HG03025 (cell line): ENCODE measurements around the gene ATG7.
"Not testable (repeated sequence)": the region's sequence is repeated elsewhere in the genome, so short reads cannot be mapped to it uniquely, and the experiment has no call there.

Source experiments
- ATAC-seq: cut with Tn5 transposase; IDR thresholded peaks from one replicate; pipeline ENCODE4 v1.9.1; 2021; ENCODE audit warnings: mild to moderate bottlenecking, moderate library complexity; ENCODE audit not compliant: unreplicated experiment, low FRiP score

Gene ATG7

DNA sequence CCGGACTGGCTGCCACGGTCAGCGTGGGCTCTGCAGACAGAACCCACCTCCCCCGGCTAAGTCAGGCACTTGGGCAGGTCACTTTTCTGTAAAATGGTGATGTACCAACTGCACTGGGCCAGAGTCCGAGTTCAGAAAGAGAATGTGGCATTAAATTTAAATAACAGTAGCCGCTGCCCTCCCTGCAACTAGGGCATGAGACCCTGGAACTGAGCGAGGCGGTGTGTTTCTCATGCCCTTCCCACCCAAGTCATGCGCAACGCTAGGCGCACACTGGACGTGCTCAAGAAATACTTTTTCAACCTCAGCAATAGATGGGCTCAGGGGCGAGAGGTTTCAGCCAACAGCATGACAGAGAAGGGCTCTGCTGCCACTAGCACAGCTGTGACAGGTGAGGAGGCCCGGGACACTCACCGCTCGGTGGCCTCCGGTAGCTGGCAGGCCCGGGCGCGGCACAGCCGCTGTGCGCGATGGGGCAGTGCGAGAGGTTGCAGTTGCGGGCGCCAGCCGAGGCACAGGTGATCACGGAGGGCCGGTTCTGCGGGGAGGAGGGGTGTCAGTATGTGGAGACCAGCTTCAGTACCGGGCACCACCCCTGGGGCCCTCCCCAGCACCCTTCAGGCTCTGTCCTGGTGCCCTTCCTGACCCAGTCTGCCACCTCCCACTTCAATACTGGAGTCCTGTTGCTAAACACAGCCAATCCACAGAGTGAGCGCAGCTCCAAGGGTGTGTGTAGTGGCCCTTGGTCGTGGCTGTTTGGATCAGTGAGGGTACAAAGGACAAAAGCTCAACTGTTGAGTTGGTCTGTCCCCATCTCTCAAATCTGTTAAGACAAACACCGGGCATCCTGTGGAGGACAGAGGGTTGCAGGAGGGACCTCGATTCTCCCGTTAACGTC, 287.0 kb downstream of the ATG7 start:
- no peak for ATAC-seq

DNA sequence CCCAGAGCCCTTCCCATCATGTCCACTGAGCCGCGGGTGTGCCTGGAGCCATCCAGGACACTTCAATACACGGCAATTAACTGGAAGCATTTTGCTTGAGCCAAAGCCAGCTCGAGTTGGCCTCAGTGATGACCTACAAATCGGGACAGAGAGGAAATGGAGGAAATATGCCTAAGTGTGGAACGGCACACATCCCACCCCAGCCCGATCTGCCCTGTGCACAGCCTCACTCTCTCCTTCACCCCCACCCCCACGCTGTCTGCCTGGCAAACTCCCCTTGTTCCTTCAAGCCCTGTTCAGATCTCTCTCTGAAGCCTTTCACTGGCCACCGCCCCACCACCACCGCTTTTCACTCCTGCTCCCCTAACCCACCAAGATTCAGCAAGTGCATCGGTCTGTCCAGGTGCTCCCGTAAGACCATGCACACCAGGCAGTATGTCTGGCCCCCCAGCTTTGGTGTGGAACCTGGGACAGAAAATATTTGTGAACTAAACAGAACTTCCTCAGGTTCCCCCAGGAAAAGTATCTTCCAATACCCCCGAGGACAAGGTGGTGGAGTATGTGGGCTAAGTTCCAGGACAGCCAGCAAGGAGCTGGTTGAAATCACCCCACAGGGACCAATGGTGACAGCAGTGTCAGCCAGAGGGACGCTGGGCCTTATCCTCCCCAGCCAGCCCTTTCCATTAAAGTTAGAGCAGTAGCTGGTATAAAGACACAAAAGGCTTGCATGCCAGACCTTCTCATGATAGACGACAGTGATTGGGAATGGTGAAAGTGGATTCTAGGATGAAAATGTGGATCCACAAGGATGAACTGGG, 287.8 kb downstream of the ATG7 start:
- no peak for ATAC-seq

GRCh38 chr3:11560746-11561145, 288.5 kb downstream of the ATG7 start:
- ATAC-seq: no peak

DNA sequence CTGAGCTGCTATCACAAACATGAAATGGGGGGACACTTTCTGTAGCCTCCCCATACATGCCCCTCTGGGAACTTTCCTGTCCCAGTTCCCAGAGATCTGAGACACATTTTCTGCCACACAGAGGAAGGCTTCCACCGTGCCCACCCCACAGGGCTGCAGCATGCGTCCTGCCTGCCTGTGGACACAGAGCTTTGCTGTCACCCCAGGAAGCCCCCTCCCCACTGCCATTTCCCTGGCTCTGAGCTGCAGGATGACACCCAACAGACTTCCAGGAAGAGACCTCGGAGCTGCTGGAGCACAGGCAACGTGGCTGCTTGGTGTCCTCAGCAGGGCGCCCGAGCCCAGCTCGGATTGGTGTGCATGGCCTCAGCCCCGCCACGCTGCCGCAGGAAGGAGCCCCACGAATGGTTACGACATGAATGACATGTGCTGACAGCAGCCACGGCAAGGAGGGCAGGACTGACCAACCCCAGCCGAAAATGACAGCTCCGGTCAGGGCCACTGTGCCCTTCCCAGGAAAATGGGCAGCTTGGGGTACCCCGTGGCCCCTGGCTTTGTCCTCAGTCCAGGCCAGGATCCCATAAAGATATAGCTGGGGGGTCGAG, 290.2 kb downstream of the ATG7 start:
- ATAC-seq: no peak

GRCh38 chr3:11563159-11563864, 291.1 kb downstream of the ATG7 start:
- no peak for ATAC-seq

DNA sequence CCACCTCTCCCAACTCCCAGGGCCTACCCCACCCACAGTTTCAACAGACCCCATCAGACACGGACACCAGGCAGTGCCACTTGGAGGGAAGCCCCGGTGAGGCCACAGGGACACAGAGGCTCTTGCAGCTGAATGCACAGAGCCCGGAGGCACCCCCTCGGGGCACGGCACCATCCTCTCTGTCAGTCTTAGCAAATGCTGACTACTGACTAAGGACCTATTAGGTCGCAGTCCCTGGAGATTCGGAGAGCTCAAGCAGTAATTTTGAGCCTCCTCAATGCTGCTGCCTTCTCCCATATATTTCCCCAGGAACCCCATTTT, 291.6 kb downstream of the ATG7 start:
- no peak for ATAC-seq

DNA sequence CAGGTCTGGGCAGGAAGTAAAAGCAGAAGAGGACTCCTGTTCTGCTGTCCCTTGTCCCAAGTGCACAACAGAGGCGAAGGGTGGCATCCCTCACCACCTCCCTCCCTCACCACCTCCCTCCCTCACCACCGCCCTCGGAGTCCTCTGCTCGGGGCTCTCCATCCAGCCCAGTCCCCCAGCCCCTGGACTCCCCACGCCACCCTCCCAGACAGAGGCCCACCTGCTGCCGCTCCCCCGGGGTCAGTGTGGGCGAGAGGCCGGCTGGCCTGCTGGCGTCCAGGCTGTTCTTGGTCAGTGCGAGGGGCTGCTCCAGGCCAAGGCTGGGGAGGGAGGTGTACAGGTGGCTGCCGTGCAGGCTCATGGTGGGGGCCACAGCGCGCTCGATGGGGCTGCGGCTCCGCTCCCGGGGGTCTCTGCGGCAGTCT, 292.4 kb downstream of the ATG7 start:
- ATAC-seq: no peak

GRCh38 chr3:11565072-11565471, 292.9 kb downstream of the ATG7 start:
- no peak for ATAC-seq

DNA sequence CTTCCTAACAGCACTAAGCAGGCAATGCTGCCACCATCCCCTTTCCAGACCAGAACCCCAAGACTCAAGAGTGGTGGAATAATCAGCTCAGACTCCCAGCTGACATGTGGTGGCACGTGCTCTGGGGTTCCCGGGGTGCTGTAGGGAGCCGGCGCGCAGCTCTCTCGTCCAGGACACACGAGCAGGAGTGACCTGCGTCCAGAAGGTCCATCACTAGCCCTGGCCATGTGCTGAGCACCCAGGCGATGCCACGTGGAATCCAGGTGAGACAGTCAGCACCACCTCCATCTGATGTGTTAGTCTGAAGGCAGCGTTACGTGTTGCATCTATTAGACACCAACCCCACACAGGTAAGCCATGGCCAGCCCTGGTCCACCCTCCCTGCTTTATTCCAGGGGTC, 293.3 kb downstream of the ATG7 start:
- no peak for ATAC-seq

- no peak for ATAC-seq
Observed at GRCh38 chr3:11565932-11566331, 293.7 kb downstream of the ATG7 start.

GRCh38 chr3:11566478-11566877, 294.3 kb downstream of the ATG7 start:
- ATAC-seq: no peak

DNA sequence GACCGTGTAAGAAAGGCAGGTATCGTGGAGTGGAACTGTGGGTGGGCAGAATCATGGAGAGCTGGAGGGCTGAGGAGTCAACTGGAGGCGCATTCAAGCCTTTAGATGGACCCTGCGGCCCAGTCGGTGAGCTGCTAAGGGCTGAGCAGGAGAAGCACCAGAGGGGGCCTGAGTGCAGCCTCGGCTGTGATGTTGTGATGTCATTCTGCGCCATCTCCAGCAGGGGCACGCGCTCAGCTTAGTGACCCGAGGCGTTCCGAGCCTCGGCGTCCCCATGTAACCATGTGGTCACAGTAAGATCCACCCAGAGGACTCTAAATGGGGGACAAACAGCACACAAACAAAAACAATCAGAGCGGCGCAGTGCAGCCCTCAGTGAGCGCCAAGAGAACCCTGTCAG, 294.7 kb downstream of the ATG7 start:
- ATAC-seq: no peak

GRCh38 chr3:11567516-11568467, 295.6 kb downstream of the ATG7 start:
- no peak for ATAC-seq

DNA sequence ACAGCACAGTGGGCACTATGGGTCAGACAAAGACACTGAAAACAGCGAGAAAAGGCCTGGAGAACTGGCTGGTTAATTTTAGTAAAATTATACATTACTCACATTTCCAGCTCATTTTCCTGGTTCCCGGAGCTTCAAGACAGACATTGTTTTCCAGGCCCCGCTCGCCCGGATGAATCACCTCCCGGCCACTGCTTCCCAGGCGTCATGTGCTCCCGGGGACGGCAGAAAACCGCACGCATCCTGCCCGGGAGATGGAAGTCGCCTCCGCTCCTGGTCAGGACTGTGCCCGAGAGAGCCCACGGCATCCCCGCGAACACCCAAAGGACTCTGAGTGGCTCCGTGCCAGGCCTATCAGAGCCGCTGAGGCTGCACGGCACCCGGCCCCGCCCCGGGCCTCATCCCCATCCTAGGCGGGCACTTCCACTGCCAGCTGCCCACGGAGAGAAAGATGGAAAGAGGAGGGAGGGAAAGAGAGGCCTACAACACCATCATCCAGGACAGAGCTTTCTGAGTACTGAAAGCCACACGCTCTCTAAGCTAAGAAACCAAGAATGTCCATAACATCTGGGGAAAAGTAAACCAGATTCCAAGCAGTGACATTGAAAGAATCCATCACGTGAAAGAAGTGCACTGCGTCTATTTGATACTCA, 296.4 kb downstream of the ATG7 start:
- ATAC-seq: no peak

DNA sequence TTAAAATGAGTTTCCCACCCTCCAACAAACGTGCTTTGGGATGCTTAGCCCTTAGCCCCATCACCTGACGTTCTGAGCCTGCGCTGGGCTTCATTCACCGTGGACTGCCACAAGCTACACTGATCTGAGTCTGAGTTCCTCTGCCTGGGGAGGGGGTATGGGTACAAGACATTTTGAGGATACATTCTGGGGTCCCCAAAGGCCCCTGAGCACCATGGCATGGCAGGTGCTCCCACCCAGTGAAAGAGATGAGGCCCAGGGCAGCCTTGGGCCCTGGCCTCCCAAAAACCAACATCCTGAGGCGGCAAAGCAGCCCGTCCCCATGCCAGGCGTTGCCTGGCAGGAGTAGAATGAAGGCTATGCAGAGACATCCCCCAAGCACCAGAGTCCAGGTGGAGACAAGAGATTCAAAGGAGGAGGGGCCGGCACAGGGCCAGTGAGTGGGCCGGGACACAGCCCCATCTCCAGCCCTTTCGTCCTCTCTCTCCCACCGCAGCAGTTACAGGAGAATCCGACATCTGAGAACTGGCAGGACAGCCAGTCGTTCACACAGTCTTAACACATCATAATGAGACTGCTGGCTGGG, 297.1 kb downstream of the ATG7 start:
- ATAC-seq: no peak

GRCh38 chr3:11570251-11570650, 298.1 kb downstream of the ATG7 start:
- no peak for ATAC-seq

DNA sequence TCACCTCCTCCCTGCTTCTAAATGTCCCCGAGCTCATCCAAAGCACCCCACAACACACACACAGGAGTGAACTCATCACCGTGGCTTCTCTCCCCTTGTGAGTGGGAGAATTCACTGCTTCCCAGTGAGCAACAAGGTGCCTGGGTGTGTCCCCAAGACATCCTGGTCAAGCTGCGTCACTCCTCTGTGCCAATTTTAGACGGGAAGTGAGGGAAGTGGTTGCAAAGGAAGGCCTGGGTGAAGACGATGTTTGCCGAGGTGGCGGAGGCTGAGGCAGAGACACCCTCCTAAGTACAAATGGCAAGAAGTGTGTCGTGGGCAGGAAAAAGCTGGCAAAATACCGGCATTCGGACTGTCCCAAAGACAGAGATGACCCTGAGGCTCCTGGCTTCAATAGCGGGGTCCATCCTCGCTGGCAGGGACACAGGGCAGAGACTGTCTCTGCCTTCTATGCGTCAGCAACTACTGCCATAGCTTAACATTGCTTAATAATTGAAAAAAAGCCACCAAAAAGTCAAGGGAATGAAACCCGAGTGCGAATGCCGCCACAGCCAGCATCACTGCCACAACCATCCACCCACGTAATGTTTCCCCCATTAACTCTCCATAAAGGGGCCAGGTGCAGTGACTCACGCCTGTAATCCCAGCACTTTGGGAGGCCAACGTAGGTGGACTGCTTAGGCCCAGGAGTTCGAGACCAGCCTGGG, 298.7 kb downstream of the ATG7 start:
- no peak for ATAC-seq

GRCh38 chr3:11572660-11573059, 300.5 kb downstream of the ATG7 start:
- not testable (repeated sequence) for ATAC-seq
